ENCODE data around the gene UBL7.
A peak's percentile ranks its signal among the peaks of the same experiment; 100 is the strongest.

Gene UBL7

DNA sequence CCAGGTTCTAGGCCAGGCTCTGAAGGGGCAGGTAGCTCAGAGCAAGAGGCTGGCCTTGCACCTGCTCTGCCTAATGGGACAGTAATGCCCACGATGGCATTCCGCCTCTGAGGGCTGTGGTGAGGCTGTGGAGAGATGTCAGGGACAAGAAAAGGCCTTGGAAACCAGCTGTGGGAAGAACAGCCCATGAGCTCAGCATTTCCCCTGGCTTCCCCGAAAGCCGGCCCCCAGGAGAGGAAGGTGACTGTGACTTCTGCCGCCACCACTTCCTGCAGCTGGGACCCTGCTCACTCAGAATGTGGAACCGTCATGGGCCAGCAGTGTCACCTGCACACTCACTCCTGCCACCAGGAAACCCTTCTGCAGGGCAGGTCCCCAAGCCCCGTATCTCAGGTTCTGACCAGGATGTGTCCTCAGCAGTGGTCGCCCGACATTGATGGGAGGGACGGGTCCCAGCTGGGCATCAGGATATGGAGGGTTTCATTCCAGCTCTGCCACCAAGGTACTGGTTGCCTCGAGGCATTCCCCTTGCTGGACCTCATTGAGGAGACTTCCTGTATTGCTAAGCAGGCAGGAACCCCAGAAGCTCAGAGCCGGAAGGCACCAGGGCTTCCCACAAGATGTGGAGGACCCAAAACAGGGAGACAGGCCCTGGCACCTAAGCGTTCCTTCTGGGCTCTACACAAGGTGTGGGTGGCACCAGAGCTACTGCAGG lies 57.9 kb downstream of the UBL7 start:
- no peak overlapping the region for H3K4me3 ChIP-seq (ENCODE audit: insufficient read depth, low read length, poor library complexity, severe bottlenecking)

DNA sequence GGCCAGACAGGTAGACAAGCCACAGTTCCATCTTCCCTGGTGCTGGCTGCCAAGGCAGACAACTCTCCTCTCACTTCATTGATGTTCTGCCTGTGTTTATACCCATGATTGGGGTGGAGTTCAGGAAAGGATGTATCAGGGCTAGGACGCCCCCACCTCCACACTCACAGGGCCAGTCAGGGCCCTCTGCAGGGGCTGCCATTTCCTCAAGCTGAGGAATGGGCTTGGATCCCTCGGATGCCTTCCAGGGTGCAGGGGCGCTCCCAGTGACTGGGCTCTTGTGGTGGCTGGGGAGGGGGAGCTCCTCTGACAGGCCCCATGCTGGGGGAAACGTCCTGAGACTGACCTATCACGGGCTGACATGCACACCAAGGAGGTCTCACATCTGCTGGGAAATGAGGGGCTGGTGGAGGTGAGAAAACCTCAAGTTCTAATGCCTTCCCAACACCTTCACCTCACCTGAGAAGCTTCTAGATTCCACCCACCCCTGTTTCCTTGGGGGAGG lies 58.6 kb downstream of the UBL7 start:
- H3F3A ChIP-seq (ENCODE audit: insufficient read depth): no peaks in the 10 kb centered on the region; the same call in 1 of the 2 replicates

More for the DNA sequence above, 57.9 kb downstream of the UBL7 start:
- Histone ChIP-seq H4K20me1 (ENCODE audit: low read depth, low read length) (no peaks in the 10 kb centered on the region), H3K36me3 (ENCODE audit: low read length) (no peaks in the 10 kb centered on the region), H3F3A (ENCODE audit: insufficient read depth) (no peaks in the 10 kb centered on the region; the same call in 1 of the 2 replicates), H3K9me3 (ENCODE audit: insufficient read depth, low read length) (no peaks in the 10 kb centered on the region), H3K9ac (ENCODE audit: low read length) (no peak overlapping the region), H3K9me2 (replicated peaks; ENCODE audit: insufficient read depth, low read length) (no peaks in the 10 kb centered on the region), H3K27ac (ENCODE audit: low read depth, low read length) (no peak overlapping the region), H3K4me2 (ENCODE audit: low read depth, low read length, poor library complexity, severe bottlenecking) (peak overlapping the region; percentile 14), H3K79me2 (ENCODE audit: insufficient read depth, low read length) (no peaks in the 10 kb centered on the region), H2AFZ (ENCODE audit: low read depth, low read length, severe bottlenecking) (no peak overlapping the region), H3K27me3 (ENCODE audit: low read length) (no peaks in the 10 kb centered on the region)
- TF ChIP-seq EZH2phosphoT487 (conservative IDR thresholded peaks at IDR 0.05; ENCODE audit: low read length): no peak
- TF ChIP-seq, protein P1, sequence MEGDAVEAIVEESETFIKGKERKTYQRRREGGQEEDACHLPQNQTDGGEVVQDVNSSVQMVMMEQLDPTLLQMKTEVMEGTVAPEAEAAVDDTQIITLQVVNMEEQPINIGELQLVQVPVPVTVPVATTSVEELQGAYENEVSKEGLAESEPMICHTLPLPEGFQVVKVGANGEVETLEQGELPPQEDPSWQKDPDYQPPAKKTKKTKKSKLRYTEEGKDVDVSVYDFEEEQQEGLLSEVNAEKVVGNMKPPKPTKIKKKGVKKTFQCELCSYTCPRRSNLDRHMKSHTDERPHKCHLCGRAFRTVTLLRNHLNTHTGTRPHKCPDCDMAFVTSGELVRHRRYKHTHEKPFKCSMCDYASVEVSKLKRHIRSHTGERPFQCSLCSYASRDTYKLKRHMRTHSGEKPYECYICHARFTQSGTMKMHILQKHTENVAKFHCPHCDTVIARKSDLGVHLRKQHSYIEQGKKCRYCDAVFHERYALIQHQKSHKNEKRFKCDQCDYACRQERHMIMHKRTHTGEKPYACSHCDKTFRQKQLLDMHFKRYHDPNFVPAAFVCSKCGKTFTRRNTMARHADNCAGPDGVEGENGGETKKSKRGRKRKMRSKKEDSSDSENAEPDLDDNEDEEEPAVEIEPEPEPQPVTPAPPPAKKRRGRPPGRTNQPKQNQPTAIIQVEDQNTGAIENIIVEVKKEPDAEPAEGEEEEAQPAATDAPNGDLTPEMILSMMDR (IDR thresholded peaks at IDR 0.05; ENCODE audit: insufficient read depth, low read length, poor library complexity, severe bottlenecking): no peak

DNA sequence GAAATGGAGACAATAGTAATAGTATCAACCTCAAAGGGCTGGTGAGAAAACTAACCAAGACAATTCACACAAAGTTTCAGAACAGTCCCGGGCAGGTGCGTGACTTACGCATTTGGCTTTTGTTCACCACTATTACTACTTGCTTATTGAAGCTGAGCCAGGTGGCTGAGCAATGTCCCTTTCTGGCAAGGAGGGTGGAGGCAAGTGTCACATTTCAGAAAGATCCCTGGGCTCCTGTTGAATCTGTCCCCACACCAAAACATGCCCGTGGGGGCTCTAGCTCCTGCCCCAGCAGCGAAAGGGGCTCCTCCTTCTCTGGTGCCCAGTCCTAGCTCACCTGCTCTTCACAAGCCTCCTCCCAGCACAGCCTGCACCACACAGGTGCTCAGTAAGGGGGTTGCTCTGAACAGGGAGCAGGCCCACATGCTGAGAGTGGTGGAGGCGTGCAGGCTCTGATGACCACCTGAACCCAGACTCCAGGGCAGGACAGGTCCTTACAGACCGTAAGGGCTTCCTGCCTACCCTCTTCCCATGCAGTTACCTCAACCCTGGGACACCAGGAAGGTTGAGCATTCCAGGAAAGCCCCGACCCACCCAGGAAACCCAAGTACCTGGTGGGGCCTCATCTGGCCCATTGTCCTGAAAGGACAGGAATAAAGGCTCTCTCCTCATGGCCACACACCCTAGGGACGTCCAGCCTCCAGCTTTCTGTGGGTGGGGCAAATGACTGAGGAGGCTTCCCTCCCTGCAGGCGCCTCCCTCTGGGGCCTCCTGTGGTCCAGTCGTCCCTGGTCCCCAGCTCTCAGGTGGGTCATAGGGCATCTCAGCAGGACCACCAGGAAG lies 59.8 kb downstream of the UBL7 start:
- Histone ChIP-seq H3K4me2 (ENCODE audit: low read depth, low read length, poor library complexity, severe bottlenecking) (no peak overlapping the region), H3K27me3 (ENCODE audit: low read length) (no peaks in the 10 kb centered on the region), H3K27ac (ENCODE audit: low read depth, low read length) (no peak overlapping the region)

More for the DNA sequence above, 58.6 kb downstream of the UBL7 start:
- no peak overlapping the region for H3K4me3 ChIP-seq (ENCODE audit: insufficient read depth, low read length, poor library complexity, severe bottlenecking)
- H3K4me2 ChIP-seq (ENCODE audit: low read depth, low read length, poor library complexity, severe bottlenecking): no peak overlapping the region
- H2AFZ ChIP-seq (ENCODE audit: low read depth, low read length, severe bottlenecking): no peak overlapping the region
- H3K27me3 ChIP-seq (ENCODE audit: low read length): no peaks in the 10 kb centered on the region
- no peaks in the 10 kb centered on the region for H3K36me3 ChIP-seq (ENCODE audit: low read length)
- H3K27ac ChIP-seq (ENCODE audit: low read depth, low read length): no peak overlapping the region
- H3K9me3 ChIP-seq (ENCODE audit: insufficient read depth, low read length): no peaks in the 10 kb centered on the region
- no peaks in the 10 kb centered on the region for H3K79me2 ChIP-seq (ENCODE audit: insufficient read depth, low read length)
- TF ChIP-seq, protein P1 (IDR thresholded peaks at IDR 0.05; ENCODE audit: insufficient read depth, low read length, poor library complexity, severe bottlenecking): no peak
- no peak for TF ChIP-seq EZH2phosphoT487 (conservative IDR thresholded peaks at IDR 0.05; ENCODE audit: low read length)
- no peaks in the 10 kb centered on the region for H3K9me2 ChIP-seq (replicated peaks; ENCODE audit: insufficient read depth, low read length)
- H3K9ac ChIP-seq (ENCODE audit: low read length): no peak overlapping the region
- no peaks in the 10 kb centered on the region for H4K20me1 ChIP-seq (ENCODE audit: low read depth, low read length)

More for the DNA sequence above, 59.8 kb downstream of the UBL7 start:
- H3F3A ChIP-seq (ENCODE audit: insufficient read depth): no peaks in the 10 kb centered on the region; the same call in 1 of the 2 replicates
- no peak overlapping the region for H3K9ac ChIP-seq (ENCODE audit: low read length)
- H3K79me2 ChIP-seq (ENCODE audit: insufficient read depth, low read length): no peaks in the 10 kb centered on the region
- H4K20me1 ChIP-seq (ENCODE audit: low read depth, low read length): no peaks in the 10 kb centered on the region
- H3K9me3 ChIP-seq (ENCODE audit: insufficient read depth, low read length): no peaks in the 10 kb centered on the region
- H3K4me3 ChIP-seq (ENCODE audit: insufficient read depth, low read length, poor library complexity, severe bottlenecking): no peak overlapping the region
- no peaks in the 10 kb centered on the region for H3K36me3 ChIP-seq (ENCODE audit: low read length)
- no peak overlapping the region for H2AFZ ChIP-seq (ENCODE audit: low read depth, low read length, severe bottlenecking)
- no peaks in the 10 kb centered on the region for H3K9me2 ChIP-seq (replicated peaks; ENCODE audit: insufficient read depth, low read length)
- TF ChIP-seq EZH2phosphoT487 (conservative IDR thresholded peaks at IDR 0.05; ENCODE audit: low read length): no peak
- TF ChIP-seq, protein P1 (IDR thresholded peaks at IDR 0.05; ENCODE audit: insufficient read depth, low read length, poor library complexity, severe bottlenecking): no peak
